Fibroblast of pulmonary artery (primary cell): Measurements from ENCODE around the gene AQP1.
A peak's percentile ranks its signal among the peaks of the same experiment; 100 is the strongest.

Source experiments
- DNase-seq: peaks from one replicate; pipeline ENCODE4 v3.0.0-alpha.2; 2010; ENCODE audit warnings: low read depth
- H3K4me3 ChIP-seq: replicated peaks from 2 replicates; pipeline ENCODE4 v1.5.1; 2011; ENCODE audit warnings: low read depth, mild to moderate bottlenecking, control low read depth, low read length, moderate library complexity
- TF ChIP-seq, protein P1 (sequence below): IDR thresholded peaks from 2 replicates; pipeline ENCODE4 v1.5.1; 2011; ENCODE audit warnings: mild to moderate bottlenecking, control low read depth, low read length, inconsistent platforms; ENCODE audit errors: missing control alignments

The AQP1 gene

DNA sequence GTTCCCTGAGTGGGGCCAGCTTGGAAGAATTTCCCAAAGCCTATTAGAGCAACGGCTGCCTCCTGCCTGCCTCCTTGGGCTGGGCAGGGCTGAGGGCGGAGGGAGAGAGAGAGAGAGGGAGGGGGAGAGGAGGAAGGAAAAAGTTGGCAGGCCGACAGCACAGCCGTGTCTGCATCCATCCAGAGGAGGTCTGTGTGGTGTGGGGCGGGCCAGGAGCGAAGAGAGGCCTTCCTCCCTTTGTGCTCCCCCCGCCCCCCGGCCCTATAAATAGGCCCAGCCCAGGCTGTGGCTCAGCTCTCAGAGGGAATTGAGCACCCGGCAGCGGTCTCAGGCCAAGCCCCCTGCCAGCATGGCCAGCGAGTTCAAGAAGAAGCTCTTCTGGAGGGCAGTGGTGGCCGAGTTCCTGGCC is at the start of gene AQP1:
Gene AQP1 (plus strand): TSS at position 293 of the 409 bp plus-strand sequence. CDS start 57 bp downstream, at position 350.
- H3K4me3 ChIP-seq, result no peak within 1 kb of the TSS
- peak; percentile 58 for DNase-seq
- TF ChIP-seq, protein P1, sequence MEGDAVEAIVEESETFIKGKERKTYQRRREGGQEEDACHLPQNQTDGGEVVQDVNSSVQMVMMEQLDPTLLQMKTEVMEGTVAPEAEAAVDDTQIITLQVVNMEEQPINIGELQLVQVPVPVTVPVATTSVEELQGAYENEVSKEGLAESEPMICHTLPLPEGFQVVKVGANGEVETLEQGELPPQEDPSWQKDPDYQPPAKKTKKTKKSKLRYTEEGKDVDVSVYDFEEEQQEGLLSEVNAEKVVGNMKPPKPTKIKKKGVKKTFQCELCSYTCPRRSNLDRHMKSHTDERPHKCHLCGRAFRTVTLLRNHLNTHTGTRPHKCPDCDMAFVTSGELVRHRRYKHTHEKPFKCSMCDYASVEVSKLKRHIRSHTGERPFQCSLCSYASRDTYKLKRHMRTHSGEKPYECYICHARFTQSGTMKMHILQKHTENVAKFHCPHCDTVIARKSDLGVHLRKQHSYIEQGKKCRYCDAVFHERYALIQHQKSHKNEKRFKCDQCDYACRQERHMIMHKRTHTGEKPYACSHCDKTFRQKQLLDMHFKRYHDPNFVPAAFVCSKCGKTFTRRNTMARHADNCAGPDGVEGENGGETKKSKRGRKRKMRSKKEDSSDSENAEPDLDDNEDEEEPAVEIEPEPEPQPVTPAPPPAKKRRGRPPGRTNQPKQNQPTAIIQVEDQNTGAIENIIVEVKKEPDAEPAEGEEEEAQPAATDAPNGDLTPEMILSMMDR, result no peak

DNA sequence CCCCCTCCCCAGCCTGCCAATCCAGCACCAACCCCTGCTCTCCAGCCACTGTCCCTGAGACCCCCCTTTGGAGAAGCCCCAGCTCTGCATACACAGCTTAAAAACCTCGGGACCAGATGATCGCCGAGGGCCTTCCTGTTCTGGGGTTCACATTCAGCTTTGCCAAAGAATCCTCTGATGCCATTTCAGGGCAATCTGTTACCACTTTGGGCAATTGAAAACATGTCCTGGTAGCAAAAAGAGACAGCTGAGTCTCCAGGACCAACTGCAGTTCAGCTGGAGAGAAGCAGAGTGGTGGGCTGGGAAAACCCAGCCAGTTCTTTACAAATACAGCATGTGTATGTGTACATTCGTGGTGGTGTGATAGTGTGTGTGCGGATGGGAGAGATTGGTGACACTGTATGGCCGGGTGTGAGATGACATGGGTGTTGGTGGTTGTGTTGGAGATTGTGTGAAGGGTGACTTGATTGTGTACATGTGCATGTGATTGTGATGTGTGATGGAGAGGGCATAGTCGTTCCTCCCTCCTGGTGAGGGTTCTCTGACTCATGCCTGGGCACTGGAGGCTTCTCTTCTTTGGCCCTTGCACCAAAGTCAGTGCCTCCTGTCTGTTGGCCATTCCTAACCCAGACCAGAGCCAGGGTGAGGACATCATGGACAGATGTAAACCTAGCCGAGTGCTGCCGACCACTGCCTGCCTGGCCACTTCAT is 48.5 kb upstream of the AQP1 start:
- DNase-seq, result no peak
- no peak overlapping the region for H3K4me3 ChIP-seq
- TF ChIP-seq, protein P1, result no peak

DNA sequence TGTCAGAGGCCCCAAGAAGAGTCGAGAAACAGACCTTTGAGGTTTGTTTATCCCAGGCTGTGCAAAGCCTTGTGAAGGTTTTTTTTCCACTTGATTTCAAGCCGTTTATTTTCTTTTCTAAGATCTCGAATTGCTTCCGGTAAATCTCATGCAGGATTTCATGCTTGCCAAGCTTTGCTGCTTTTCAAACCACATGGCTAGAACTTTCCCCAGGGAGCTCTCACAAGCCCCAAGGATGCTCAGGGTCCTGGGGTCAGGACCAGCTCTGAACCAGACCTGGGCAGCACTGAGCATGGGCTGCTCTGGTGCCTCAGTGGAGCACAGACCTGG is 48.0 kb upstream of the AQP1 start:
- no peak overlapping the region for H3K4me3 ChIP-seq
- TF ChIP-seq, protein P1, result no peak
- DNase-seq, result peak; percentile 37

DNA sequence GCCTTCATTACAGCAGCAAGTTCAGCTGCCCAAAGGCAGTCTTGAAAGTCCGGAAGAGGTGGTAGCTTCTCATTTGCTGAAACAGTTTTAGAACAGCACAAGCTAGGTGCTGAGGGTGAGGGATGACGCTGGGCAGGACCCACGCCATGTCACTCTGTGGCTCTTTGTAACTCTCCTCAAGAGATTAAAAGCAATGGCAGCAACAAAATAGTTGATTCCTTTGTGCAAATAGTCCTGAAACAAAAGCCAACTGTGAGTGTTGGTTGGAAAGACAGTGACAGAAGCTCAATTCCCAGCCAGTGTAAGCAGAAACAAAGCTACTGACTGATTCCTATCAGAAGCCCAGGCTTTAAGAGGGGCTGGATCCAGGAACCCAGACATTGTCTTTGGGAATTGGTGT is 47.6 kb upstream of the AQP1 start:
- TF ChIP-seq, protein P1, result no peak
- no peak overlapping the region for H3K4me3 ChIP-seq
- DNase-seq, result no peak

DNA sequence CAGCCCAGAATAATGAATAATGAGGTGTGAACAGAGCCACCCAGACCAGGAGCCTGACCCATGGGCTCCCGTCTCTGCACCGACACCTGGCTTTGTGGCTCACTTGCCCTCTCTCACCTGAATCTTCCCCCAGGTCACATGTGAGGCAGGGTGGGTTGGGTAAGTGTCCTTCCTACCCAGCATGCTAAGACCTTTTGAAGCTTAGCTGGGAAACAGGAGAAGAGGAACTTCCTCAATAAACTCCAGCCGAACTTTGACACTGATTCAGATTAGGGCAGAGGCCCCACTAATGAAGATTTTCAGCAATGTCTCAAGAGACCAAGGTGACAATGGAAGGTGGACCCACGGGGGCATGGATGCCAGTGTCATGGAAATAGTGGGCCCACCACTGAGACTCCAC is 46.6 kb upstream of the AQP1 start:
- no peak overlapping the region for H3K4me3 ChIP-seq
- TF ChIP-seq, protein P1, result no peak
- DNase-seq, result no peak

DNA sequence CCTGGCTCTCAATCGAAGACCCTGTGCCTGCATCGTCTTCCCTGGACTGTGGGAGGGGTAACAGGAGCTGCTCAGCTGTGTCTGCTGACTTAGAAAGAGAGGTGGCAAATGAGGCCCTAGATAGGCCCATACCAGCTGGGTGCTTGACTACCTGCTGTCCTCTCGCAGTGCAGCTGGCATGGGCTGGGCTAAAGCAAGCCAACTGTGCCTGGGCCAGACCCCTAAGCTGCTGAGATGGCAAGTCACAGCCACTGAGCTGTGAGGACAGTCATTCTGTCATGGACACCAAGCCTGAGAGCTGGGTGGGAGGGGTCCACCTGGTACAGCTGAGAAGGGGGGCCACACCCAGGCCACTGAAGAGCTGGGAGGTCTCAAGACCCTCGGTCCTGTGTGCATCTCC is 45.8 kb upstream of the AQP1 start:
- TF ChIP-seq, protein P1, result no peak
- H3K4me3 ChIP-seq, result no peak overlapping the region
- no peak for DNase-seq

DNA sequence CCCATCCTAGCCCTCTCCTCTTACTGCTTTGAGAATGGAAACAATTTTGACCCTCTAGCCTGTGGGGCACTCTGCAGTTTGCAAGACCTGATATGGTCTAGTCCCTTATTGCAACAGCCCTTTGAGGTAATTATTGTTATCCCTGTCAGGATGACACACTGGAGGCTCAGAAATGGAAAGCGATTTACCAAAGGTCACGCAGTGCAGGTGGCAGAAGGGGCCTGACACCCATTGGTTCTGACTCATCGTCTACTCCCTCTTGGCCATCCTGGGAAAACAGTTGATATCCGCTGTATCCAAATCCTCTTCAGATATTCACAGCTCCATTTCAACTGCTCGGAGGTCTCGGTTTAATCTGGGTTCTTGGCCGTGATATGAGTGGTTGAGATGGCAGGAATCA is 44.7 kb upstream of the AQP1 start:
- DNase-seq, result no peak
- H3K4me3 ChIP-seq, result no peak overlapping the region
- TF ChIP-seq, protein P1, result no peak
